Activated effector memory CD4-positive, alpha-beta T cell treated with Interleukin-2 at 50 U/mL for 16 hours (primary cell): ENCODE measurements around the gene CTRB1.
"Not testable (repeated sequence)": the region's sequence is repeated elsewhere in the genome, so short reads cannot be mapped to it uniquely, and the experiment has no call there.

Experiments used
- DNase-seq: peaks from one replicate; pipeline ENCODE4 v3.0.0-alpha.2; 2020

Gene CTRB1

GRCh38 chr16:75257886-75258806 lies 39.4 kb downstream of the CTRB1 start:
- DNase-seq, result no peak

GRCh38 chr16:75258807-75259141 lies 40.0 kb downstream of the CTRB1 start:
- DNase-seq, result no peak

- DNase-seq, result no peak
Observed at GRCh38 chr16:75260851-75261589, 42.2 kb downstream of the CTRB1 start.

GRCh38 chr16:75261590-75262078 lies 42.8 kb downstream of the CTRB1 start:
- DNase-seq, result no peak

- DNase-seq, result no peak
Observed at GRCh38 chr16:75262104-75262799, 43.5 kb downstream of the CTRB1 start.

- no peak for DNase-seq
Observed at GRCh38 chr16:75262800-75263127, 44.0 kb downstream of the CTRB1 start.

GRCh38 chr16:75263291-75263962 lies 44.6 kb downstream of the CTRB1 start:
- DNase-seq, result no peak

GRCh38 chr16:75263963-75264445 lies 45.2 kb downstream of the CTRB1 start:
- no peak for DNase-seq

GRCh38 chr16:75264457-75264998 lies 45.7 kb downstream of the CTRB1 start:
- no peak for DNase-seq

- no peak for DNase-seq
Observed at GRCh38 chr16:75264999-75265910, 46.5 kb downstream of the CTRB1 start.

GRCh38 chr16:75265911-75266701 lies 47.3 kb downstream of the CTRB1 start:
- no peak for DNase-seq

GRCh38 chr16:75266738-75267630 lies 48.2 kb downstream of the CTRB1 start:
- DNase-seq, result no peak

GRCh38 chr16:75267631-75268264 lies 49.0 kb downstream of the CTRB1 start:
- no peak for DNase-seq

- DNase-seq, result not testable (repeated sequence)
Observed at GRCh38 chr16:75269358-75269757, 50.6 kb downstream of the CTRB1 start.

GRCh38 chr16:75271441-75272096 lies 52.8 kb downstream of the CTRB1 start:
- no peak for DNase-seq

- DNase-seq, result no peak
Observed at GRCh38 chr16:75272097-75272551, 53.3 kb downstream of the CTRB1 start.

- not testable (repeated sequence) for DNase-seq
Observed at GRCh38 chr16:75272629-75273028, 53.8 kb downstream of the CTRB1 start.
